Tibial artery (tissue), 4 donors: ENCODE measurements around the gene ACTR8.

ENCODE experiments used
- DNase-seq, 2 donors: peaks; one replicate each; pipeline ENCODE4 v3.0.0-alpha.2; 2019
- H3K27ac ChIP-seq, 2 donors: fragments of 200-600 bp; sonication (generic) in 1 of 2; 1 replicate in 1 of 2; 2 replicates in 1 of 2; pipeline ENCODE4 v1.5.1; 2018 to 2019; ENCODE audit warnings: mild to moderate bottlenecking in 1 of 2
- H3K27me3 ChIP-seq, 2 donors: fragments of 200-600 bp; sonication (generic) in 1 of 2; one replicate each; pipeline versions ENCODE4 v1.5.1 to v1.6.0; 2016 to 2019
- H3K36me3 ChIP-seq, 3 donors: fragments of 200-600 bp; sonication (generic) in 2 of 3; one replicate each; pipeline ENCODE4 v1.5.1; 2016 to 2019; ENCODE audit warnings: mild to moderate bottlenecking in 2 of 3
- H3K4me1 ChIP-seq, 4 donors: fragments of 200-600 bp; sonication (generic) in 2 of 4; 1 replicate in 3 of 4; 2 replicates in 1 of 4; pipeline ENCODE4 v1.5.1; 2016 to 2019
- H3K4me3 ChIP-seq, 2 donors: fragments of 200-600 bp; sonication (generic) in 1 of 2; 1 replicate in 1 of 2; 2 replicates in 1 of 2; pipeline ENCODE4 v1.5.1; 2018 to 2019; ENCODE audit warnings: mild to moderate bottlenecking in 2 of 2
- H3K9me3 ChIP-seq, 3 donors: fragments of 200-600 bp; sonication (generic) in 1 of 3; one replicate each; pipeline ENCODE4 v1.5.1; 2016 to 2019
- intact Hi-C: fragments of 100-400 bp; cut with DNase I; formaldehyde crosslinking; loops from one replicate; pipeline ENCODE4 v1.15.0; 2023; ENCODE audit warnings: low total_unique reads
- TF ChIP-seq, protein P1 (sequence below), 2 experiments: fragments of 200-600 bp in 1 of 2; fragments of 450-650 bp in 1 of 2; IDR thresholded peaks; one replicate each; pipeline ENCODE4 v1.5.1; 2017 to 2019; ENCODE audit warnings: antibody characterized with exemption in 2 of 2, mild to moderate bottlenecking in 1 of 2, moderate library complexity in 1 of 2

The ACTR8 gene

DNA sequence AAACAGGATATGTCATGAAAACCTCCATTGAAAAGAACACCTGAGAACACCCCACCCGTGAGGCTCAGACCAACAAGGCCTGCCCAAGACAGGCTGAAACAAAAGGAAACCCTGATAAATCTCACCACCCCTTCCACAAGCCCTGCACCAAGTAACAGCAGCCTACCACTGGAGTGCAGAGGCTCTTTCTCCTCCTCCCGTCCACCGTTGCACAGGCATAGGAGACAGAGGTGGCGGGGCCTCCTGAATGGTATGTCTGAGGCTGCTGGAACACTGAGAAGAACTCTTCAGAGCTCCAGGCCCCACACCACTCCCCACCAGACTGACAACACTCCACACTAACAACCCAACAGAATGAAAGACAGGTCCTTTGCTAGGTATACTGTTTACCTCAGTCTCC, 57.2 kb downstream of the ACTR8 start:
- Histone ChIP-seq H3K4me3 (no peak overlapping the region), H3K27me3 (no peaks in the 10 kb centered on the region)

GRCh38 chr3:53823956-53824657, 57.8 kb downstream of the ACTR8 start:
- Histone ChIP-seq H3K36me3 (peaks cover 0 to 46% (median 0%) of the 10 kb centered on the region in 3 donors), H3K4me3 (no peak overlapping the region), H3K4me1 (no peaks in the 10 kb centered on the region), H3K9me3 (no peaks in the 10 kb centered on the region), H3K27me3 (no peaks in the 10 kb centered on the region), H3K27ac (no peak overlapping the region)
- intact Hi-C loops: no loop called here
- DNase-seq: peak in 1 of 2 donors; percentile 24
- TF ChIP-seq, protein P1, sequence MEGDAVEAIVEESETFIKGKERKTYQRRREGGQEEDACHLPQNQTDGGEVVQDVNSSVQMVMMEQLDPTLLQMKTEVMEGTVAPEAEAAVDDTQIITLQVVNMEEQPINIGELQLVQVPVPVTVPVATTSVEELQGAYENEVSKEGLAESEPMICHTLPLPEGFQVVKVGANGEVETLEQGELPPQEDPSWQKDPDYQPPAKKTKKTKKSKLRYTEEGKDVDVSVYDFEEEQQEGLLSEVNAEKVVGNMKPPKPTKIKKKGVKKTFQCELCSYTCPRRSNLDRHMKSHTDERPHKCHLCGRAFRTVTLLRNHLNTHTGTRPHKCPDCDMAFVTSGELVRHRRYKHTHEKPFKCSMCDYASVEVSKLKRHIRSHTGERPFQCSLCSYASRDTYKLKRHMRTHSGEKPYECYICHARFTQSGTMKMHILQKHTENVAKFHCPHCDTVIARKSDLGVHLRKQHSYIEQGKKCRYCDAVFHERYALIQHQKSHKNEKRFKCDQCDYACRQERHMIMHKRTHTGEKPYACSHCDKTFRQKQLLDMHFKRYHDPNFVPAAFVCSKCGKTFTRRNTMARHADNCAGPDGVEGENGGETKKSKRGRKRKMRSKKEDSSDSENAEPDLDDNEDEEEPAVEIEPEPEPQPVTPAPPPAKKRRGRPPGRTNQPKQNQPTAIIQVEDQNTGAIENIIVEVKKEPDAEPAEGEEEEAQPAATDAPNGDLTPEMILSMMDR (IDR thresholded peaks at IDR 0.05): no peak

More for the DNA sequence above, 57.2 kb downstream of the ACTR8 start:
- intact Hi-C loops: no loop called here
- TF ChIP-seq, protein P1 (IDR thresholded peaks at IDR 0.05): no peak
- H3K36me3 ChIP-seq: peaks cover 0 to 39% (median 0%) of the 10 kb centered on the region in 3 donors
- no peak overlapping the region for H3K27ac ChIP-seq
- no peaks in the 10 kb centered on the region for H3K4me1 ChIP-seq
- peak in 1 of 2 donors; percentile 28 for DNase-seq
- H3K9me3 ChIP-seq: no peaks in the 10 kb centered on the region

DNA sequence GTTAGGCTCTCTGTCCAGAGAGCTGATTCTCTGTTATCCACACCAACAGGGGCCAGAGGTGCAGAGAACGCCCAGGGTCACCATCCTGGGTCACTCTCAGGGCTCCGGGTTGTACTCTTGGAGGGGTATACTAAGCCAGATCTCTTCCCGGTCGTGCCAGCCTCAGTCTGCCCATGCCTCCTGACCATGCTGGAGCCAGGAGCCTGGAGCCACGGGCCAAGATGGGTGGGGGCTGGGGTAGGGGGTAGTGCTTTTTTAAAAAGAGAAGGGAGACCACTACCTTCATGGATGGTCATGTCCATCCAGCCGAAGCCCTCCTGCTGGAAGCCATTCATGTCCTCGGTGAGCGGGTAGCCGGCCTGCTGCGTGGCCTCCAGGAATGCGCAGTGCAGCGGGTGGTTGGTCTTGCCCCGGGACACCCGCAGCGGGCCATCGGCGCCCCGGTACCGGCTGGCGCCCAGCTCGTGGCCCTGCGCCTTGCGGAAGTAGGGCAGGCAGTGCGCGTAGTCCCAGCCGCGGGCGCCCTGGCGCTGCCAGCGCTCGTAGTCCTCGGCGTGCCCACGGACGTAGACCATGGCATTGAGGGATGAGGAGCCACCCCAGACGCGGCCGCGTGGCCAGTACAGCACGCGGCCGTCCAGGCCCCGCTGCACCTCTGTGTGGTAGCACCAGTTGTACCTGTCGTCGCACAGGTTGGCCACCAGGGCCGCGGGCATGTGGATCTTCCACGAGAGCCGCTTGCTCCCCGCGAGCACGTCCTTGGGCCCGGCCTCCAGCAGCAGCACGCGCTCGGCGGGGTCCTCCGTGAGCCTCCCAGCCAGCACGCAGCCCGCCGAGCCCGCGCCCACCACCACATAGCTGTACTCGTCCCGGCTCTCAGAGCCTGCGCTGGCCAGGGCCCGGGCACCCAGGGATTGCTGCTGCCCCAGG, 58.7 kb downstream of the ACTR8 start:
- no peaks in the 10 kb centered on the region for H3K9me3 ChIP-seq
- no peaks in the 10 kb centered on the region for H3K4me1 ChIP-seq
- H3K4me3 ChIP-seq: no peak overlapping the region
- intact Hi-C loops: no loop called here
- H3K36me3 ChIP-seq: peaks cover 0 to 54% (median 0%) of the 10 kb centered on the region in 3 donors
- DNase-seq: peak in 1 of 2 donors; percentile 54
- H3K27ac ChIP-seq: no peak overlapping the region
- no peaks in the 10 kb centered on the region for H3K27me3 ChIP-seq
- TF ChIP-seq, protein P1 (IDR thresholded peaks at IDR 0.05): no peak

- no peak overlapping the region for H3K4me3 ChIP-seq
- no peak overlapping the region for H3K27ac ChIP-seq
- intact Hi-C loops: no loop called here
- H3K4me1 ChIP-seq: no peaks in the 10 kb centered on the region
- peak in 1 of 2 donors; percentile 53 for DNase-seq
- TF ChIP-seq, protein P1 (IDR thresholded peaks at IDR 0.05): no peak
- no peaks in the 10 kb centered on the region for H3K9me3 ChIP-seq
- peaks cover 0 to 64% (median 0%) of the 10 kb centered on the region in 3 donors for H3K36me3 ChIP-seq
- no peaks in the 10 kb centered on the region for H3K27me3 ChIP-seq
These were observed 59.6 kb downstream of the ACTR8 start for GRCh38 chr3:53822331-53822741.

- Histone ChIP-seq H3K36me3 (peaks cover 0 to 69% (median 0%) of the 10 kb centered on the region in 3 donors), H3K27ac (no peak overlapping the region), H3K9me3 (no peaks in the 10 kb centered on the region), H3K4me1 (no peaks in the 10 kb centered on the region), H3K27me3 (no peaks in the 10 kb centered on the region), H3K4me3 (no peak overlapping the region)
- intact Hi-C loops: no loop called here
- DNase-seq: peak in 1 of 2 donors; percentile 27
- TF ChIP-seq, protein P1 (IDR thresholded peaks at IDR 0.05): no peak
These were observed 60.3 kb downstream of the ACTR8 start for GRCh38 chr3:53821631-53822121.
